A549 (cell line): ENCODE data around the gene NTRK3. TPM values are rescaled to one million over a fixed set of nuclear protein-coding genes. Genes with fewer than 3 reads are reported as not detected.

Experiments used
- ATAC-seq, 2 experiments: fragments of 200-7000 bp in 1 of 2; fragments of >200 bp in 1 of 2; cut with Nextera tagmentation in 1 of 2; cut with Tn5 transposase in 1 of 2; 3 replicates each; pipeline versions ENCODE4 v1.8.0 to v1.9.1; 2018 to 2020; ENCODE audit warnings: mild to moderate bottlenecking in 1 of 2, moderate library complexity in 1 of 2
- CTCF ChIA-PET: fragments of 300-600 bp; sonication (Branson Sonifier 250); formaldehyde crosslinking; extraction: SDS; loops from one replicate; lab custom pipeline; 2021; ENCODE audit warnings: antibody characterized with exemption, inconsistent platforms; lab: Yijun Ruan, JAX
- POLR2A ChIA-PET: fragments of 350-600 bp; formaldehyde crosslinking; extraction: SDS; loops from one replicate; lab custom pipeline; 2021; ENCODE audit warnings: antibody characterized with exemption, inconsistent platforms; lab: Yijun Ruan, JAX
- DNase-seq, 2 experiments: peaks; one replicate each; pipeline versions ENCODE4 v3.0.0 to v3.0.0-alpha.2; 2011 to 2016; ENCODE audit warnings: low read depth in 1 of 2, low spot score in 1 of 2
- FAIRE-seq: peaks from 2 replicates; lab custom pipeline; 2011; peaks lifted over from hg19 to GRCh38; lab: Jason Lieb, UNC
- H3K27ac ChIP-seq, 2 experiments: fragments of >200 bp; sonication (Bioruptor Twin); formaldehyde crosslinking; 3 replicates each; pipeline ENCODE4 v1.5.1; 2016 to 2017
- H3K4me1 ChIP-seq: fragments of >200 bp; sonication (Bioruptor Twin); formaldehyde crosslinking; 3 replicates; pipeline ENCODE4 v1.6.1; 2016
- H3K4me2 ChIP-seq: fragments of >200 bp; sonication (Bioruptor Twin); formaldehyde crosslinking; 3 replicates; pipeline ENCODE4 v1.6.1; 2016
- H3K4me3 ChIP-seq: fragments of >200 bp; sonication (Bioruptor Twin); formaldehyde crosslinking; 3 replicates; pipeline ENCODE4 v1.5.1; 2016
- H3K9me3 ChIP-seq: fragments of >200 bp; sonication (Bioruptor Twin); formaldehyde crosslinking; 3 replicates; pipeline ENCODE4 v1.6.1; 2016
- CBX2 ChIP-seq: fragments of 200-600 bp; sonication (generic); IDR thresholded peaks from 2 replicates; pipeline ENCODE4 v1.6.1; 2016; ENCODE audit warnings: low read depth, mild to moderate bottlenecking, borderline replicate concordance
- CBX8 ChIP-seq: fragments of 200-600 bp; sonication (generic); IDR thresholded peaks from 2 replicates; pipeline ENCODE4 v1.6.1; 2016
- CHD2 ChIP-seq: fragments of 150-350 bp; IDR thresholded peaks from 2 replicates; pipeline ENCODE4 v1.6.1; 2014; ENCODE audit warnings: low read length; ENCODE audit not compliant: partially characterized antibody
- EHF ChIP-seq: fragments of 250-450 bp; sonication (Bioruptor Pico); IDR thresholded peaks from 2 replicates; pipeline ENCODE4 v1.5.0; 2020; ENCODE audit warnings: mild to moderate bottlenecking
- HOXA7 ChIP-seq: fragments of 250-450 bp; sonication (Bioruptor Pico); IDR thresholded peaks from 2 replicates; pipeline ENCODE4 v1.5.0; 2020; ENCODE audit warnings: mild to moderate bottlenecking, moderate library complexity
- HOXB13 ChIP-seq: fragments of 250-450 bp; sonication (Bioruptor Pico); IDR thresholded peaks from 2 replicates; pipeline ENCODE4 v1.5.0; 2020; ENCODE audit warnings: low read depth, mild to moderate bottlenecking, moderate library complexity
- HOXB5 ChIP-seq: fragments of 250-450 bp; sonication (Bioruptor Pico); IDR thresholded peaks from 2 replicates; pipeline ENCODE4 v1.5.0; 2020; ENCODE audit warnings: mild to moderate bottlenecking, moderate library complexity
- JUNB ChIP-seq: fragments of >200 bp; sonication (Bioruptor Twin); formaldehyde crosslinking; IDR thresholded peaks from 2 replicates; pipeline ENCODE4 v1.6.1; 2016
- MAFK ChIP-seq: fragments of 450-650 bp; IDR thresholded peaks from 2 replicates; pipeline ENCODE4 v1.6.1; 2014; ENCODE audit not compliant: partially characterized antibody
- MYC ChIP-seq: IDR thresholded peaks from 2 replicates; pipeline ENCODE4 v1.6.1; 2012; ENCODE audit warnings: mild to moderate bottlenecking, inconsistent platforms, low read length, improper control_type of control experiment, borderline replicate concordance
- PHF8 ChIP-seq: fragments of 200-600 bp; sonication (generic); IDR thresholded peaks from 2 replicates; pipeline ENCODE4 v1.6.1; 2016; ENCODE audit warnings: low read depth, mild to moderate bottlenecking, antibody characterized with exemption, moderate library complexity, borderline replicate concordance
- POLR2AphosphoS2 ChIP-seq: conservative IDR thresholded peaks from 2 replicates; pipeline ENCODE4 v1.6.1; 2012; ENCODE audit warnings: low read length, improper control_type of control experiment, inconsistent platforms
- RARB ChIP-seq: fragments of 250-450 bp; sonication (Bioruptor Pico); IDR thresholded peaks from 2 replicates; pipeline ENCODE4 v1.8.0; 2021; ENCODE audit warnings: mild to moderate bottlenecking, moderate library complexity
- RFX5 ChIP-seq: fragments of 450-650 bp; IDR thresholded peaks from 2 replicates; pipeline ENCODE4 v1.7.1; 2014; ENCODE audit warnings: antibody characterized with exemption, mild to moderate bottlenecking, moderate library complexity
- RNF2 ChIP-seq: fragments of 200-600 bp; sonication (generic); IDR thresholded peaks from 2 replicates; pipeline ENCODE4 v1.6.1; 2016; ENCODE audit warnings: low read depth, mild to moderate bottlenecking, antibody characterized with exemption, moderate library complexity, borderline replicate concordance
- ZFP36 ChIP-seq: fragments of 450-650 bp; IDR thresholded peaks from 2 replicates; pipeline ENCODE4 v1.6.1; 2014; ENCODE audit warnings: borderline replicate concordance; ENCODE audit not compliant: partially characterized antibody
- ZNF302 ChIP-seq: fragments of 250-450 bp; sonication (Bioruptor Pico); IDR thresholded peaks from 2 replicates; pipeline ENCODE4 v1.9.0; 2021; ENCODE audit warnings: inconsistent platforms, mild to moderate bottlenecking, moderate library complexity
- ZSCAN20 ChIP-seq: fragments of 250-450 bp; sonication (Bioruptor Pico); IDR thresholded peaks from 2 replicates; pipeline ENCODE4 v1.8.0; 2022; ENCODE audit warnings: mild to moderate bottlenecking, moderate library complexity
- WGBS: methylation state at CpG from one replicate; pipeline ENCODE4 v1.1.6; 2017; ENCODE audit errors: missing lambda C conversion rate; 5-methylcytosine and 5-hydroxymethylcytosine counted together
- polyA plus RNA-seq, 4 experiments: library from polyadenylated mRNA; depleted of rRNA in 3 of 4; stranded (reverse); fragments of >200 nt; fragmentation: RNase III in 1 of 4; extraction: RNeasy Plus Mini Kit Qiagen cat#74134 plus additional on column Dnase treatment in 1 of 4; gene quantifications; 2 replicates in 3 of 4; 3 replicates in 1 of 4; pipeline ENCODE4 v1.2.3, GENCODE V29; 2011 to 2017
- TF ChIP-seq, protein P1 (sequence below): fragments of 200-600 bp; sonication (generic); IDR thresholded peaks from 2 replicates; pipeline ENCODE4 v1.6.1; 2016; ENCODE audit warnings: antibody characterized with exemption, mild to moderate bottlenecking, moderate library complexity
- TF ChIP-seq, protein P2 (sequence below): fragments of >200 bp; sonication (Bioruptor Twin); formaldehyde crosslinking; IDR thresholded peaks from 3 replicates; pipeline ENCODE4 v1.5.1; 2016
- TF ChIP-seq, protein P3 (sequence below): fragments of 450-650 bp; IDR thresholded peaks from 2 replicates; pipeline ENCODE4 v1.6.1; 2014; ENCODE audit warnings: antibody characterized with exemption
- TF ChIP-seq, protein P4 (sequence below): IDR thresholded peaks from 2 replicates; pipeline ENCODE4 v1.6.1; 2012; ENCODE audit warnings: low read depth, borderline replicate concordance
- TF ChIP-seq, protein P5 (sequence below): IDR thresholded peaks from 2 replicates; pipeline ENCODE4 v1.6.1; 2012

Gene NTRK3
- polyA plus RNA-seq, 2 of the 4 experiments (the other 2 are of a cell fraction) = 55.0 to 55.2 TPM

DNA sequence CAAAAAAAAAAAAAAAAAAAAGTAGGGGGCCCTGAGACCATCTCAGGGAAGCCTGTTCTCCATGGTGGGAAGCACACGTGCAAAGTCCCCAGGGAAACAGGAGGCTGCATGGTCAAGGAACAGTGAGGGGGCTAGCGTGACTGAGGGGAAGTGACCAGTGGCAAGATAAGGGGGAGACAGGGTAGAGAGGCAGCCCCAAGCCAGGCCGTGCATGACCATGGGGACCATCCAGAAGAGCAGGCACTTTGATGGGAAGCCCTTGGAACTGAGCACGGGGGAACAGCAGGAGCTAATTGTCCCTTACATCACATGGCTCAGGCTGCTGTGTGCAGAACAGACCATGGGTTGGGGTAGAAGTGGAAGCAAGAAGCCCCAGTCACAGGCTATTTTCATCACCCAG, 196.2 kb downstream of the NTRK3 start (continued):
- no peak for TF ChIP-seq CHD2
- no peak for TF ChIP-seq MAFK
- TF ChIP-seq, protein P1, sequence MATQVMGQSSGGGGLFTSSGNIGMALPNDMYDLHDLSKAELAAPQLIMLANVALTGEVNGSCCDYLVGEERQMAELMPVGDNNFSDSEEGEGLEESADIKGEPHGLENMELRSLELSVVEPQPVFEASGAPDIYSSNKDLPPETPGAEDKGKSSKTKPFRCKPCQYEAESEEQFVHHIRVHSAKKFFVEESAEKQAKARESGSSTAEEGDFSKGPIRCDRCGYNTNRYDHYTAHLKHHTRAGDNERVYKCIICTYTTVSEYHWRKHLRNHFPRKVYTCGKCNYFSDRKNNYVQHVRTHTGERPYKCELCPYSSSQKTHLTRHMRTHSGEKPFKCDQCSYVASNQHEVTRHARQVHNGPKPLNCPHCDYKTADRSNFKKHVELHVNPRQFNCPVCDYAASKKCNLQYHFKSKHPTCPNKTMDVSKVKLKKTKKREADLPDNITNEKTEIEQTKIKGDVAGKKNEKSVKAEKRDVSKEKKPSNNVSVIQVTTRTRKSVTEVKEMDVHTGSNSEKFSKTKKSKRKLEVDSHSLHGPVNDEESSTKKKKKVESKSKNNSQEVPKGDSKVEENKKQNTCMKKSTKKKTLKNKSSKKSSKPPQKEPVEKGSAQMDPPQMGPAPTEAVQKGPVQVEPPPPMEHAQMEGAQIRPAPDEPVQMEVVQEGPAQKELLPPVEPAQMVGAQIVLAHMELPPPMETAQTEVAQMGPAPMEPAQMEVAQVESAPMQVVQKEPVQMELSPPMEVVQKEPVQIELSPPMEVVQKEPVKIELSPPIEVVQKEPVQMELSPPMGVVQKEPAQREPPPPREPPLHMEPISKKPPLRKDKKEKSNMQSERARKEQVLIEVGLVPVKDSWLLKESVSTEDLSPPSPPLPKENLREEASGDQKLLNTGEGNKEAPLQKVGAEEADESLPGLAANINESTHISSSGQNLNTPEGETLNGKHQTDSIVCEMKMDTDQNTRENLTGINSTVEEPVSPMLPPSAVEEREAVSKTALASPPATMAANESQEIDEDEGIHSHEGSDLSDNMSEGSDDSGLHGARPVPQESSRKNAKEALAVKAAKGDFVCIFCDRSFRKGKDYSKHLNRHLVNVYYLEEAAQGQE = no peak
- TF ChIP-seq, protein P2, sequence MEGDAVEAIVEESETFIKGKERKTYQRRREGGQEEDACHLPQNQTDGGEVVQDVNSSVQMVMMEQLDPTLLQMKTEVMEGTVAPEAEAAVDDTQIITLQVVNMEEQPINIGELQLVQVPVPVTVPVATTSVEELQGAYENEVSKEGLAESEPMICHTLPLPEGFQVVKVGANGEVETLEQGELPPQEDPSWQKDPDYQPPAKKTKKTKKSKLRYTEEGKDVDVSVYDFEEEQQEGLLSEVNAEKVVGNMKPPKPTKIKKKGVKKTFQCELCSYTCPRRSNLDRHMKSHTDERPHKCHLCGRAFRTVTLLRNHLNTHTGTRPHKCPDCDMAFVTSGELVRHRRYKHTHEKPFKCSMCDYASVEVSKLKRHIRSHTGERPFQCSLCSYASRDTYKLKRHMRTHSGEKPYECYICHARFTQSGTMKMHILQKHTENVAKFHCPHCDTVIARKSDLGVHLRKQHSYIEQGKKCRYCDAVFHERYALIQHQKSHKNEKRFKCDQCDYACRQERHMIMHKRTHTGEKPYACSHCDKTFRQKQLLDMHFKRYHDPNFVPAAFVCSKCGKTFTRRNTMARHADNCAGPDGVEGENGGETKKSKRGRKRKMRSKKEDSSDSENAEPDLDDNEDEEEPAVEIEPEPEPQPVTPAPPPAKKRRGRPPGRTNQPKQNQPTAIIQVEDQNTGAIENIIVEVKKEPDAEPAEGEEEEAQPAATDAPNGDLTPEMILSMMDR = no peak

DNA sequence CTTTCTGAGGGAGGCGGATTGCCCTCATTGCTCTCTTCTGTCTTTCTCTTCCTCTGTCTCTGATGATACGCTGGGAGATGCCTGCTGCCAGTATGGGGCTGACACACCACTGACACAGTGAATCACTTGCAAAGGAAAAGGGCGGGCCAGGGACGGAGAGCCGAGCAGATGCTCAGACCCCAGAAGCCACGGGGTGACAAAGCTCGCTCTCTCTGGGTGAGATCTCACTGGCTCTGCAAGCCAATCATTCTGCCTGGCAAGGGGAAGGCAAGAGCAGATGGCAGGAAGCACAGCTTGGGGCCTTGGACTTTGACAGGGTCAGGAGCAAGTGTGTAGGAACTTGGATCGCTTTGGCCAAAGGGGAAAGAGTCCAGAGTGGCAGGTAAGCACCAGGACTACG, 198.7 kb downstream of the NTRK3 start:
- POLR2A ChIA-PET = no interaction called here
- Histone ChIP-seq H3K4me1 (no peaks in the 10 kb centered on the region), H3K4me2 (no peak overlapping the region), H3K4me3 (no peak overlapping the region), H3K9me3 (no peaks in the 10 kb centered on the region), H3K27ac (no peak overlapping the region)
- WGBS = 31% methylated on average over 9 of the region's 9 CpGs
- ATAC-seq = no peak
- no peak for DNase-seq
- no peak for TF ChIP-seq CBX8
- TF ChIP-seq, protein P3, sequence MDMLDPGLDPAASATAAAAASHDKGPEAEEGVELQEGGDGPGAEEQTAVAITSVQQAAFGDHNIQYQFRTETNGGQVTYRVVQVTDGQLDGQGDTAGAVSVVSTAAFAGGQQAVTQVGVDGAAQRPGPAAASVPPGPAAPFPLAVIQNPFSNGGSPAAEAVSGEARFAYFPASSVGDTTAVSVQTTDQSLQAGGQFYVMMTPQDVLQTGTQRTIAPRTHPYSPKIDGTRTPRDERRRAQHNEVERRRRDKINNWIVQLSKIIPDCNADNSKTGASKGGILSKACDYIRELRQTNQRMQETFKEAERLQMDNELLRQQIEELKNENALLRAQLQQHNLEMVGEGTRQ = no peak
- TF ChIP-seq RNF2 = no peak
- no peak for TF ChIP-seq HOXA7 (CRISPR knock-in tag)
- no peak for TF ChIP-seq ZNF302 (CRISPR knock-in tag)
- TF ChIP-seq, protein P4, sequence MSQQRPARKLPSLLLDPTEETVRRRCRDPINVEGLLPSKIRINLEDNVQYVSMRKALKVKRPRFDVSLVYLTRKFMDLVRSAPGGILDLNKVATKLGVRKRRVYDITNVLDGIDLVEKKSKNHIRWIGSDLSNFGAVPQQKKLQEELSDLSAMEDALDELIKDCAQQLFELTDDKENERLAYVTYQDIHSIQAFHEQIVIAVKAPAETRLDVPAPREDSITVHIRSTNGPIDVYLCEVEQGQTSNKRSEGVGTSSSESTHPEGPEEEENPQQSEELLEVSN = no peak
- TF ChIP-seq POLR2AphosphoS2 = no peak
- no peak for TF ChIP-seq ZSCAN20 (CRISPR knock-in tag)
- no peak for TF ChIP-seq JUNB
- TF ChIP-seq, protein P5, sequence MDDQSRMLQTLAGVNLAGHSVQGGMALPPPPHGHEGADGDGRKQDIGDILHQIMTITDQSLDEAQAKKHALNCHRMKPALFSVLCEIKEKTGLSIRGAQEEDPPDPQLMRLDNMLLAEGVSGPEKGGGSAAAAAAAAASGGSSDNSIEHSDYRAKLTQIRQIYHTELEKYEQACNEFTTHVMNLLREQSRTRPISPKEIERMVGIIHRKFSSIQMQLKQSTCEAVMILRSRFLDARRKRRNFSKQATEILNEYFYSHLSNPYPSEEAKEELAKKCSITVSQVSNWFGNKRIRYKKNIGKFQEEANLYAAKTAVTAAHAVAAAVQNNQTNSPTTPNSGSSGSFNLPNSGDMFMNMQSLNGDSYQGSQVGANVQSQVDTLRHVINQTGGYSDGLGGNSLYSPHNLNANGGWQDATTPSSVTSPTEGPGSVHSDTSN = no peak
- no peak for TF ChIP-seq RFX5
- no peak for TF ChIP-seq CBX2
- TF ChIP-seq HOXB13 = no peak
- CTCF ChIA-PET = no interaction called here
- FAIRE-seq = no peak

DNA sequence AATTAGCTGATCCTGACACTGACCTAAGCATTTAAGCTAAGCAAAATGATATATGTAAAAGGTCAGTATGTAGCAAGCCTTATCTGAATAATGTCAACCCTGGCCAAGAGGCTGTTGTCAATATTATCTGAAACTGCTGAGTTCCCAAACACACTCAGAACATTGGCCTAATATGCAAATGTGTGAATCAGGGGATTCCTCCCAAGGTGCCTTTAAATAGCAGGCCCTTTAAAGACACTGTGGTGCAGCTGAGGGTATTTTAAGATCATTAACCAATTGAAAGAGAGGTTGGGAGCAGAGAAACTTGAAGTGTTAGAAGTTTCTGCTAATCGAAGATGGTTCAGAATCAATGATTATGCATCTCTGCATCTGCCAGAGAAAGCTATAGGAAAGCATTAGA, 207.0 kb downstream of the NTRK3 start:
- POLR2A ChIA-PET = no interaction called here
- DNase-seq = no peak
- Histone ChIP-seq H3K4me1 (no peaks in the 10 kb centered on the region), H3K27ac (no peak overlapping the region), H3K4me2 (no peak overlapping the region), H3K9me3 (no peaks in the 10 kb centered on the region), H3K4me3 (no peak overlapping the region)
- TF ChIP-seq MYC (no peak), HOXB5 (CRISPR knock-in tag) (no peak), EHF (no peak), RARB (CRISPR knock-in tag) (no peak), PHF8 (no peak), CBX2 (no peak), ZFP36 (no peak)
- WGBS = 6% methylated on average over 1 of the region's 1 CpG
- no peak for FAIRE-seq
- no peak for ATAC-seq
- CTCF ChIA-PET = interaction anchor here (1.2 to 1.3 kb wide), 2 partner anchors 14 to 198 kb away, joined by 4 read pairs; no protein-coding TSS in a partner anchor
